T47D (cell line): Measurements from ENCODE around the gene CACNA2D2.

ENCODE experiments used
- DNase-seq, 2 experiments: peaks; one replicate each; pipeline versions ENCODE4 v3.0.0 to v3.0.0-alpha.2; 2011 to 2012; ENCODE audit warnings: low read depth in 1 of 2, low spot score in 1 of 2
- JUND ChIP-seq: IDR thresholded peaks from 2 replicates; pipeline ENCODE4 v1.6.1; 2012; ENCODE audit warnings: low read depth
- in situ Hi-C: cut with HindIII; loops from 2 replicates; pipeline ENCODE4 v1.10.0; 2016; ENCODE audit warnings: low sequenced_read_pairs, low pct_unique_long_range_greater_than_20kb

CACNA2D2 gene

DNA sequence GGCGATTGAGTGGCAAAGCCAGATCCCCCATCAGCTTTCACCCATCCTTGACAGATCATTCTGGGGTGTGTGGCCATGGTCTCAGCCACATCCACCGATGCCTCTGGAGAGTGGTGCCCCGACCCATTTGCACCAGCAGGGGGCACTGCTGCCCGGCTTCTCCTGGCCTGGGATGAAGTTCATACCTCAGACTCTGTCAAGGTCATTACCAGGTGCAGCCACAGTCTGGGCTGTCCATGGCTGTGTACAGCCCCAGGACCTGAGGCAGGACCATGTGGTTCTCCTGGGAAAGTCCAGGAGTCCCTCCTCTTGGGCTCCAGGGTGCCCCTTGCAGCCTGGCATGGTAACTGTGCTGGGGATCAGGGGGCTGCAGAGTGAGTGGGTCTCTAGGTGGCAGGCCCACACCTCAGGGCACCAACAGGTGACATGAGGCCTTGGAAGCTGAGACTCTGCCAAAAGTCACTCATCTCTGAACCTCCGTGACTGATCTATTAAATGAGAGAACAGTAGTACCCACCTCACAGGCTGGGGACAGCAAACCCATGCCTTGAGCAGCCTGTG is 67.2 kb downstream of the CACNA2D2 start:
- TF ChIP-seq JUND = no peak
- DNase-seq = peak; percentile 71 to 82
- in situ Hi-C loops = no loop called here

DNA sequence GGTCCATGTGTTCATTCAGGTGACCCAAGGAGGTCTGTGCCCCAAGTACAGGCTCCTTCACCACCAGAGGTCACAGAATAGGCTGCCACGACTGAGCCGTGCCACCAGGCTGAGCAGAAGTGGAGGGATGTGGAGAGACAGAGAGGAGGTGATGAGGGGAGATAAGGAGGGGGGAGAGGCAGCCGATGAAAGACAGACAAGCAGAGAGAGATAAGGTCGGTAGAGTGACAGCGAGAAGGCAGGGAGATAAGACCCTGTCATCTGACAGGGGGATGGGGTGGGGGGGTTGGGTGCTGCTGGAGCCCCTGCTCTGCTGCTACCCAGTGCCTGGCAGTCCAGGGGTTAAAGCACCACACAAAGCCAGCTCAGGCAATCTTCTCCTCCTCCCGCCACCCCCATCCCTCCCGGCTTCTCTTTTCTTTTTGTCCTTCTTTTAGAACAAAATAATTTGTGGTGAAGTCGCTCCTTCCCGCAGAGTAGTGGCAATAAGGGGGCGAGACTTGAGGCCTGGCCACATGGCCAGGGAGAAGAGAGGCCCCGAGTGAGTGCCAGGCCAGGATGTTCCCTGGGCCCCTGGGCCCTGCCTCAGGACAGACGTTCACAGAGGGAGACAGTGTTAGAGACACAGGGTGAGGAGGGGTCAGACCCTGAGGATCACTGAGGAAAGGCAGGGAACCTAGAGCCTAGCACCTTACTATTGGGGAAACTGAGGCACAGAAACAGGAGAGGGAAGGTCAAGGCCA is 67.9 kb downstream of the CACNA2D2 start:
- DNase-seq = no peak
- in situ Hi-C loops = no loop called here
- no peak for TF ChIP-seq JUND

- TF ChIP-seq JUND = no peak
- in situ Hi-C loops = no loop called here
- no peak for DNase-seq
Observed at GRCh38 chr3:50433954-50434353, 69.5 kb downstream of the CACNA2D2 start.

DNA sequence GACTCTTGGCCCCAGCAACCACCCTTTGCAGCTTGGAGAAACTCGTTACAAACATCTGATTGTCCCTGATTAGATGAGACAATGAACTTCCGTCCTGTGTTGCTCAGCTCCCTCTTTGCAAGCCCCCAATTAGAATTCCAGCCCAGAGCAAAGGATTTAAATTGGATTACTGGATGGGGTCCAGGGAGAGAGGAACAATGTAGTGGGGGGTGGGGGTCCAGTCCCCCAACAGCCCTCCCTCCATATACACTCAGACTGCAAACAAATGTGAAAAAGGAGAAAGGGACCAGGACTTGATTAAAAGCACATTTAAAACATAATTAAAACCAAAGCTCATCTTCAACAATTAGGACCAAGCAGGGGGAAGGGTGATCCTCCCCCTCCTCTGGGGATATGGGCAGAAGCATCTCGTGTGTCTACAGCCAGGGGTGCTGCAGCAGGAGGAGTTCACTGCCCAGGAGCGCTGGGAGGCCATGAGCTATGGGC is 72.4 kb downstream of the CACNA2D2 start:
- no peak for TF ChIP-seq JUND
- in situ Hi-C loops = no loop called here
- no peak for DNase-seq

DNA sequence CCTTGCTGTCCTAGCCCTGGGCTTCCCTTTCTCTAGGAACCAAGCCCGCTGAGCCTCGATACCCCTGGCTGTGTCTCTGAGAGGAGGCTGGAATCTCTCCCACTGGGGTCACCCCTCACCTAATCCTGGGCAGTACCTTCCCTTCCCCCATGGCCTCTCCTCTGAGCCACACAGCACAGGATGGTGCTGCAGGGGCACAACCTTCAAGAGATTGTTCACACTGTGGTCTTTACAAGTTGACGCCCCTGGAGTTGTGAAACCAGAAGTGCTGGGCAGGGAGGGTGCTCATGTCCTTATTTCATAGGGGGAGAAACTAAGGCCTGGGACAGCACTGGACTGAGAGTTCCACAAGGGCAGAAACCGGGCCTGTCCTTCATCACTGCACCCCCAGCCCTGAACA is 73.2 kb downstream of the CACNA2D2 start:
- no peak for DNase-seq
- no peak for TF ChIP-seq JUND
- in situ Hi-C loops = no loop called here

DNA sequence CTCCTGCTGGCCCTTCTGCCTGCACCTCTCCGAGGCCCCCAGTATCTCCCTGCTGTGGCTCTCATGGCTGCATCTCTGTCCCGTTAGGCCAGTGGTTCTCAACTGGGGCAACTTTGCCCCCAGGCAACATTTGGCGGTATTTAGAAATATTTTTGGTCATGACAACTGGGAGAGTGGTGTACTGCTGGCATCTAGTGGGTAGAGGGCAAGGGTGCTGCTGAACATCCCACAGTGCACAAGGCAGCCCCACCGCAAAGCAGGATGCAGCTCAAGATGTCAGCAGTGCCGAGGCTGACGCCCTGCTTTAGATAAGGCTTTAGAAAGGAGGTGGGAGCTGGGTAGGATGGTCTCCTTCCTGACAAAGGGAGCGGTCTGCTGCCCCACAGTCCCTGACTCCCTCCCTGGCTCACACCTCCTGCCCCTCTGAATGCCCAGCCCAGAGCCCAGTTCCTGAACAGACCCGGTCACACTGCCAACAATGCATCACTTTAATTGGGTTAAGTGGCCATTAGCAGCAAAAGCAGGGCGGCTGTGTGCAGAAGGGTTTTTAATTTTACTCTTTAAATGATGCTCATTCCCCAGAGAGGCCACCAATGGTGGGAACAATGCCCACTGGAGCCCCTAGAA is 75.3 kb downstream of the CACNA2D2 start:
- in situ Hi-C loops = no loop called here
- no peak for TF ChIP-seq JUND
- peak in 1 of 2 experiments; percentile 62 for DNase-seq

- in situ Hi-C loops = no loop called here
- no peak for TF ChIP-seq JUND
- no peak for DNase-seq
Observed at GRCh38 chr3:50427217-50427616, 76.2 kb downstream of the CACNA2D2 start.

- TF ChIP-seq JUND = no peak
- no peak for DNase-seq
- in situ Hi-C loops = no loop called here
Observed at GRCh38 chr3:50425911-50426310, 77.5 kb downstream of the CACNA2D2 start.

GRCh38 chr3:50423543-50423942 is 79.9 kb downstream of the CACNA2D2 start:
- peak in 1 of 2 experiments; percentile 20 for DNase-seq
- no peak for TF ChIP-seq JUND
- in situ Hi-C loops = no loop called here

GRCh38 chr3:50422153-50422552 is 81.3 kb downstream of the CACNA2D2 start:
- no peak for TF ChIP-seq JUND
- DNase-seq = no peak
- in situ Hi-C loops = no loop called here

GRCh38 chr3:50419595-50420370 is 83.7 kb downstream of the CACNA2D2 start:
- DNase-seq = no peak
- in situ Hi-C loops = no loop called here
- TF ChIP-seq JUND = no peak

DNA sequence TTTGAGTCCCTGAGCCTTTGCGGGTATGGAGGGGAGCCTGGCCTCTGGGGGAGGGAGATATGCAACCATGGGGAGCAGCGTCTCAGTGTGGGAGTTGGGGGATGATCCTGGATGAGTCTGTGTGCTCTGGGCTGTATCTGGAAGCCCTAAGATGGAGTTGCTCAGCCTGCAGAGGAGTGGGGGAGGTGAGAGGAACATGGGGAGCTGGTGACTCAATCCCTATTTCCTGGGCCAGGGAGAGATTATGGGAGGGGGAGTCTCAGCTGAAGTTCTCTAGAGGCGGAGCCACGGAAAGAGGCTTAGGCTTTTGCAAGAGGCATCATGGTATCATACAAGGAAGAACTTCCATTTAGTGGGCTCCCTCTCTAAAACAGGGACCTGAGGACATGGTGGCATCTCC is 84.6 kb downstream of the CACNA2D2 start:
- TF ChIP-seq JUND = no peak
- DNase-seq = no peak
- in situ Hi-C loops = no loop called here
